HCT116 (cell line): ENCODE results near the gene KLHDC4. TPM values are rescaled to one million over a fixed set of nuclear protein-coding genes. Genes with fewer than 3 reads are reported as not detected.

Source experiments
- ATAC-seq: fragments of 200-7000 bp; cut with Tn5 transposase; 2 replicates; pipeline ENCODE4 v1.9.1; 2020; ENCODE audit warnings: mild to moderate bottlenecking, moderate library complexity
- BruUV-seq: library from RNA; stranded (reverse); fragments of 400-500 nt; replicated peaks from 2 replicates; lab custom pipeline; 2021; lab: Mats Ljungman, UMichigan
- CTCF ChIA-PET: fragments of 300-600 bp; sonication (Branson Sonifier 250); formaldehyde crosslinking; loops from one replicate; lab custom pipeline; 2021; ENCODE audit warnings: antibody characterized with exemption; lab: Charles Lee
- POLR2A ChIA-PET: fragments of 300-600, 350-600 bp; sonication (Branson Sonifier 250); formaldehyde crosslinking; loops from one replicate; lab custom pipeline; 2021; ENCODE audit warnings: antibody characterized with exemption; lab: Charles Lee
- RAD21 ChIA-PET, 2 experiments: fragments of 300-600 bp; sonication (Branson Sonifier 250); formaldehyde crosslinking; loops; one replicate each; lab custom pipeline; 2023; ENCODE audit warnings: low total read pairs in 2 of 2; ENCODE audit not compliant: uncharacterized antibody in 2 of 2, unreplicated experiment in 2 of 2, low non-redundant PET in 1 of 2; lab: Charles Lee
- DNase-seq: peaks from one replicate; pipeline ENCODE4 v3.0.0-alpha.2; 2010; ENCODE audit warnings: low read depth, low spot score
- H2AFZ ChIP-seq: fragments of 200-600 bp; shearing (Covaris generic), sonication (generic); 2 replicates; pipeline ENCODE4 v1.6.1; 2017; ENCODE audit warnings: low read depth, mixed run types, mixed read lengths, antibody characterized with exemption, low read length; ENCODE audit not compliant: poor library complexity, severe bottlenecking
- H3K27ac ChIP-seq: 2 replicates; pipeline ENCODE4 v1.5.1; 2012; ENCODE audit warnings: low read depth, low read length
- H3K27me3 ChIP-seq: fragments of 200-600 bp; sonication (generic); 2 replicates; pipeline ENCODE4 v1.6.1; 2016; ENCODE audit warnings: mixed run types, low read length, mixed read lengths; ENCODE audit not compliant: insufficient read depth
- H3K36me3 ChIP-seq, 2 experiments: fragments of 200-500 bp in 1 of 2; fragments of 200-600 bp in 1 of 2; sonication (Bioruptor generic) in 1 of 2; sonication (generic) in 1 of 2; 2 replicates each; pipeline versions ENCODE4 v1.5.1 to v1.6.1; 2014 to 2016; ENCODE audit warnings: low read length in 2 of 2, inconsistent platforms in 1 of 2, mixed read lengths in 1 of 2, mixed run types in 1 of 2; ENCODE audit not compliant: insufficient read depth in 2 of 2, control insufficient read depth in 1 of 2
- H3K4me1 ChIP-seq, 2 experiments: fragments of 200-600 bp in 1 of 2; sonication (generic) in 1 of 2; 2 replicates each; pipeline versions ENCODE4 v1.5.1 to v1.6.1; 2012 to 2017; ENCODE audit warnings: low read length in 2 of 2, inconsistent platforms in 1 of 2, mild to moderate bottlenecking in 1 of 2, mixed read lengths in 1 of 2, mixed run types in 1 of 2, moderate library complexity in 1 of 2; ENCODE audit not compliant: insufficient read depth in 2 of 2, control insufficient read depth in 1 of 2
- H3K4me2 ChIP-seq: fragments of 200-600 bp; sonication (generic); 2 replicates; pipeline ENCODE4 v1.6.1; 2017; ENCODE audit warnings: mixed run types, low read length, mixed read lengths
- H3K4me3 ChIP-seq, 2 experiments: fragments of 200-600 bp in 1 of 2; sonication (generic) in 1 of 2; replicated peaks in 1 of 2; 2 replicates each; pipeline ENCODE4 v1.5.1; 2011 to 2016; ENCODE audit warnings: low read length in 2 of 2, control low read depth in 1 of 2, low read depth in 1 of 2, mild to moderate bottlenecking in 1 of 2, mixed read lengths in 1 of 2, mixed run types in 1 of 2
- H3K79me2 ChIP-seq: fragments of 200-600 bp; sonication (generic); 2 replicates; pipeline ENCODE4 v1.6.1; 2017; ENCODE audit warnings: mild to moderate bottlenecking, mixed run types, low read length, moderate library complexity, mixed read lengths; ENCODE audit not compliant: insufficient read depth
- H3K9ac ChIP-seq: fragments of 200-600 bp; sonication (generic); 2 replicates; pipeline ENCODE4 v1.6.1; 2016; ENCODE audit warnings: low read length, mixed read lengths
- H3K9me2 ChIP-seq: fragments of 200-600 bp; sonication (generic), shearing (Covaris generic); 2 replicates; pipeline ENCODE4 v1.6.1; 2017; ENCODE audit warnings: mixed run types, mild to moderate bottlenecking, moderate library complexity; ENCODE audit not compliant: insufficient read depth
- H3K9me3 ChIP-seq, 2 experiments: fragments of 200-500 bp in 1 of 2; fragments of 200-600 bp in 1 of 2; sonication (Bioruptor generic) in 1 of 2; sonication (generic) in 1 of 2; 2 replicates each; pipeline ENCODE4 v1.6.1; 2014 to 2017; ENCODE audit warnings: low read length in 2 of 2, mixed read lengths in 2 of 2, inconsistent platforms in 1 of 2, low read depth in 1 of 2, mild to moderate bottlenecking in 1 of 2, mixed run types in 1 of 2, moderate library complexity in 1 of 2; ENCODE audit not compliant: control insufficient read depth in 1 of 2, insufficient read depth in 1 of 2
- H4K20me1 ChIP-seq: fragments of 200-600 bp; sonication (generic), shearing (Covaris generic); 2 replicates; pipeline ENCODE4 v1.6.1; 2017; ENCODE audit warnings: mixed run types, mild to moderate bottlenecking, moderate library complexity; ENCODE audit not compliant: insufficient read depth
- CBX3 ChIP-seq: IDR thresholded peaks from 2 replicates; pipeline ENCODE4 v1.6.1; 2012; ENCODE audit warnings: low read depth
- EGR1 ChIP-seq: IDR thresholded peaks from 2 replicates; pipeline ENCODE4 v1.6.1; 2012; ENCODE audit warnings: low read depth
- ELF1 ChIP-seq: IDR thresholded peaks from 2 replicates; pipeline ENCODE4 v1.6.1; 2012; ENCODE audit warnings: low read depth, borderline replicate concordance
- EZH2 ChIP-seq: fragments of 200-600 bp; sonication (generic); IDR thresholded peaks from 2 replicates; pipeline ENCODE4 v1.6.1; 2017; ENCODE audit warnings: antibody characterized with exemption, mixed run types
- FOSL1 ChIP-seq: IDR thresholded peaks from 2 replicates; pipeline ENCODE4 v1.6.1; 2012; ENCODE audit warnings: low read depth
- POLR2AphosphoS5 ChIP-seq: IDR thresholded peaks from 2 replicates; pipeline ENCODE4 v1.6.1; 2011; ENCODE audit warnings: mild to moderate bottlenecking, low read depth, low read length, moderate library complexity
- RAD21 ChIP-seq: IDR thresholded peaks from 2 replicates; pipeline ENCODE4 v1.6.1; 2012; ENCODE audit warnings: low read depth, mild to moderate bottlenecking
- SP1 ChIP-seq: IDR thresholded peaks from 2 replicates; pipeline ENCODE4 v1.6.1; 2012; ENCODE audit warnings: low read depth
- TCF7L2 ChIP-seq: IDR thresholded peaks from 2 replicates; pipeline ENCODE4 v1.7.0; 2011; ENCODE audit warnings: borderline replicate concordance, inconsistent platforms; ENCODE audit not compliant: insufficient read depth, insufficient read length; ENCODE audit errors: extremely low read depth
- YY1 ChIP-seq: IDR thresholded peaks from 2 replicates; pipeline ENCODE4 v1.6.1; 2011; ENCODE audit warnings: low read length, low read depth, moderate library complexity, mild to moderate bottlenecking; ENCODE audit not compliant: insufficient replicate concordance; ENCODE audit errors: extremely low read depth
- ZFX ChIP-seq: fragments of 450-650 bp; IDR thresholded peaks from 2 replicates; pipeline ENCODE4 v1.6.1; 2017
- ZNF274 ChIP-seq: fragments of 200-500 bp; sonication (Bioruptor generic); IDR thresholded peaks from 2 replicates; pipeline ENCODE4 v1.6.1; 2014; ENCODE audit warnings: mild to moderate bottlenecking, low read depth, low read length, inconsistent platforms
- intact Hi-C: fragments of 100-400 bp; cut with micrococcal nuclease; formaldehyde crosslinking; loops from 2 replicates; pipeline ENCODE4 v1.10.0; 2022
- total RNA-seq: library from RNA; stranded (reverse); gene quantifications from one replicate; pipeline ENCODE4 v1.2.1, GENCODE V29; 2021; ENCODE audit not compliant: unreplicated experiment
- TF ChIP-seq, protein P1 (sequence below): IDR thresholded peaks from 2 replicates; pipeline ENCODE4 v1.6.1; 2011; ENCODE audit warnings: mild to moderate bottlenecking, low read length, moderate library complexity; ENCODE audit not compliant: insufficient replicate concordance; ENCODE audit errors: extremely low read depth
- TF ChIP-seq, protein P2 (sequence below): IDR thresholded peaks from 2 replicates; pipeline ENCODE4 v1.6.1; 2012
- TF ChIP-seq, protein P3 (sequence below): IDR thresholded peaks from 2 replicates; pipeline ENCODE4 v1.6.1; 2012; ENCODE audit warnings: low read depth
- TF ChIP-seq, protein P4 (sequence below): IDR thresholded peaks from 2 replicates; pipeline ENCODE4 v1.6.1; 2012

KLHDC4 gene
- total RNA-seq, 1 experiment from 2014 or later: 107 TPM

DNA sequence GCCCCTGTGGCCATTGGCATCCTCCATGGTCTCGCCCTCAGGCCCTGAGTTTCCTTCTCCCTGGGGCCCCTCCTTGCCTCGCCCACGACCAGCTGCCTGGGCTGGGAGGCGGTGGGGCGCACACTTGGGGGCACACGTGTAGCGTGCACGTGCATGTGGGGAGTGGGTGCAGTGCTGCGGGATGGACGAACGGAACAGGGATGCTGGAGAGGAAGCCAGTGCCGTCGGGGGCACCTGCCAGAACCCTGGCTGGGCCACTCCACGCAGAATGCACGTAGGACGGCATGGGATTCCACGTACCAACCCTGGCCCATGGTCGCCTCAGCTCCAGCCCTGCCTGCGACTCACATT lies 80.4 kb downstream of the KLHDC4 start:
- ATAC-seq: no peak
- H3K79me2 ChIP-seq: no peaks in the 10 kb centered on the region
- H3K9ac ChIP-seq: no peak overlapping the region
- no TSS peak for BruUV-seq
- no peaks in the 10 kb centered on the region for H3K9me2 ChIP-seq
- H3K27me3 ChIP-seq: peaks cover 4% of the 10 kb centered on the region; the same call in 1 of the 2 replicates
- CTCF ChIA-PET: no interaction called here
- intact Hi-C loops: no loop called here
- DNase-seq: no peak
- no peak overlapping the region for H3K4me2 ChIP-seq
- no peaks in the 10 kb centered on the region for H3K9me3 ChIP-seq
- TF ChIP-seq, protein P1, sequence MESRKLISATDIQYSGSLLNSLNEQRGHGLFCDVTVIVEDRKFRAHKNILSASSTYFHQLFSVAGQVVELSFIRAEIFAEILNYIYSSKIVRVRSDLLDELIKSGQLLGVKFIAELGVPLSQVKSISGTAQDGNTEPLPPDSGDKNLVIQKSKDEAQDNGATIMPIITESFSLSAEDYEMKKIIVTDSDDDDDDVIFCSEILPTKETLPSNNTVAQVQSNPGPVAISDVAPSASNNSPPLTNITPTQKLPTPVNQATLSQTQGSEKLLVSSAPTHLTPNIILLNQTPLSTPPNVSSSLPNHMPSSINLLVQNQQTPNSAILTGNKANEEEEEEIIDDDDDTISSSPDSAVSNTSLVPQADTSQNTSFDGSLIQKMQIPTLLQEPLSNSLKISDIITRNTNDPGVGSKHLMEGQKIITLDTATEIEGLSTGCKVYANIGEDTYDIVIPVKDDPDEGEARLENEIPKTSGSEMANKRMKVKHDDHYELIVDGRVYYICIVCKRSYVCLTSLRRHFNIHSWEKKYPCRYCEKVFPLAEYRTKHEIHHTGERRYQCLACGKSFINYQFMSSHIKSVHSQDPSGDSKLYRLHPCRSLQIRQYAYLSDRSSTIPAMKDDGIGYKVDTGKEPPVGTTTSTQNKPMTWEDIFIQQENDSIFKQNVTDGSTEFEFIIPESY: no peak
- TF ChIP-seq, protein P2, sequence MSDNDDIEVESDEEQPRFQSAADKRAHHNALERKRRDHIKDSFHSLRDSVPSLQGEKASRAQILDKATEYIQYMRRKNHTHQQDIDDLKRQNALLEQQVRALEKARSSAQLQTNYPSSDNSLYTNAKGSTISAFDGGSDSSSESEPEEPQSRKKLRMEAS: no peak
- TF ChIP-seq FOSL1 (no peak), TCF7L2 (no peak), YY1 (no peak), ZNF274 (no peak), SP1 (no peak), EGR1 (no peak), EZH2 (no peak), POLR2AphosphoS5 (no peak), RAD21 (no peak), CBX3 (no peak), ELF1 (no peak), ZFX (no peak)
- TF ChIP-seq, protein P3, sequence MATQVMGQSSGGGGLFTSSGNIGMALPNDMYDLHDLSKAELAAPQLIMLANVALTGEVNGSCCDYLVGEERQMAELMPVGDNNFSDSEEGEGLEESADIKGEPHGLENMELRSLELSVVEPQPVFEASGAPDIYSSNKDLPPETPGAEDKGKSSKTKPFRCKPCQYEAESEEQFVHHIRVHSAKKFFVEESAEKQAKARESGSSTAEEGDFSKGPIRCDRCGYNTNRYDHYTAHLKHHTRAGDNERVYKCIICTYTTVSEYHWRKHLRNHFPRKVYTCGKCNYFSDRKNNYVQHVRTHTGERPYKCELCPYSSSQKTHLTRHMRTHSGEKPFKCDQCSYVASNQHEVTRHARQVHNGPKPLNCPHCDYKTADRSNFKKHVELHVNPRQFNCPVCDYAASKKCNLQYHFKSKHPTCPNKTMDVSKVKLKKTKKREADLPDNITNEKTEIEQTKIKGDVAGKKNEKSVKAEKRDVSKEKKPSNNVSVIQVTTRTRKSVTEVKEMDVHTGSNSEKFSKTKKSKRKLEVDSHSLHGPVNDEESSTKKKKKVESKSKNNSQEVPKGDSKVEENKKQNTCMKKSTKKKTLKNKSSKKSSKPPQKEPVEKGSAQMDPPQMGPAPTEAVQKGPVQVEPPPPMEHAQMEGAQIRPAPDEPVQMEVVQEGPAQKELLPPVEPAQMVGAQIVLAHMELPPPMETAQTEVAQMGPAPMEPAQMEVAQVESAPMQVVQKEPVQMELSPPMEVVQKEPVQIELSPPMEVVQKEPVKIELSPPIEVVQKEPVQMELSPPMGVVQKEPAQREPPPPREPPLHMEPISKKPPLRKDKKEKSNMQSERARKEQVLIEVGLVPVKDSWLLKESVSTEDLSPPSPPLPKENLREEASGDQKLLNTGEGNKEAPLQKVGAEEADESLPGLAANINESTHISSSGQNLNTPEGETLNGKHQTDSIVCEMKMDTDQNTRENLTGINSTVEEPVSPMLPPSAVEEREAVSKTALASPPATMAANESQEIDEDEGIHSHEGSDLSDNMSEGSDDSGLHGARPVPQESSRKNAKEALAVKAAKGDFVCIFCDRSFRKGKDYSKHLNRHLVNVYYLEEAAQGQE: no peak
- TF ChIP-seq, protein P4, sequence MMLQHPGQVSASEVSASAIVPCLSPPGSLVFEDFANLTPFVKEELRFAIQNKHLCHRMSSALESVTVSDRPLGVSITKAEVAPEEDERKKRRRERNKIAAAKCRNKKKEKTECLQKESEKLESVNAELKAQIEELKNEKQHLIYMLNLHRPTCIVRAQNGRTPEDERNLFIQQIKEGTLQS: no peak
- H3K36me3 ChIP-seq: no peaks in the 10 kb centered on the region
- RAD21 ChIA-PET: no interaction called here
- H3K4me1 ChIP-seq: peaks cover 0 to 1% of the 10 kb centered on the region in 2 experiments; a peak in 1 of 4 replicates
- POLR2A ChIA-PET: no interaction called here
- no peak overlapping the region for H2AFZ ChIP-seq
- no peaks in the 10 kb centered on the region for H4K20me1 ChIP-seq
- H3K4me3 ChIP-seq: no peak overlapping the region
- H3K27ac ChIP-seq: no peak overlapping the region
